Gastrocnemius medialis (tissue), 4 donors: Measurements from ENCODE around the gene BARX2. TPM values are rescaled to one million over a fixed set of nuclear protein-coding genes. Genes with fewer than 3 reads are reported as not detected.

Experiments
- ATAC-seq, 2 donors: fragments of 150-250 bp; one replicate each; pipeline ENCODE4 v1.9.1; 2016
- DNase-seq, 2 donors: peaks; one replicate each; pipeline ENCODE4 v3.0.0-alpha.2; 2019
- H3K27ac ChIP-seq, 4 donors: fragments of 200-600 bp; sonication (generic); 1 replicate in 1 of 4; 2 replicates in 3 of 4; pipeline ENCODE4 v1.5.1; 2016 to 2018; ENCODE audit warnings: mild to moderate bottlenecking in 2 of 4, moderate library complexity in 1 of 4
- H3K27me3 ChIP-seq, 3 donors: fragments of 200-600 bp; sonication (generic) in 2 of 3; 1 replicate in 1 of 3; 2 replicates in 2 of 3; pipeline versions ENCODE4 v1.5.1 to v1.6.0; 2016 to 2019; ENCODE audit warnings: mild to moderate bottlenecking in 1 of 3, moderate library complexity in 1 of 3
- H3K36me3 ChIP-seq, 2 donors: fragments of 200-600 bp; sonication (generic) in 1 of 2; one replicate each; pipeline ENCODE4 v1.5.1; 2017 to 2018
- H3K4me1 ChIP-seq, 2 donors: fragments of 200-600 bp; sonication (generic) in 1 of 2; one replicate each; pipeline ENCODE4 v1.5.1; 2016 to 2017; ENCODE audit warnings: mild to moderate bottlenecking in 2 of 2
- H3K4me3 ChIP-seq, 4 donors: fragments of 200-600 bp; sonication (generic) in 3 of 4; 1 replicate in 1 of 4; 2 replicates in 3 of 4; pipeline ENCODE4 v1.5.1; 2016 to 2019; ENCODE audit warnings: mild to moderate bottlenecking in 2 of 4
- H3K9me3 ChIP-seq, 3 donors: fragments of 200-600 bp; sonication (generic) in 2 of 3; 1 replicate in 1 of 3; 2 replicates in 2 of 3; pipeline ENCODE4 v1.5.1; 2016 to 2019
- CTCF ChIP-seq, 5 experiments: fragments of 450-650 bp in 3 of 5; fragments of 200-600 bp in 2 of 5; sonication (generic) in 2 of 5; IDR thresholded peaks in 4 of 5; conservative IDR thresholded peaks in 1 of 5; 1 replicate in 4 of 5; 2 replicates in 1 of 5; pipeline ENCODE4 v1.5.1; 2016 to 2019; ENCODE audit warnings: antibody characterized with exemption in 5 of 5, mild to moderate bottlenecking in 3 of 5, moderate library complexity in 3 of 5
- POLR2A ChIP-seq, 2 donors: fragments of 450-650 bp; IDR thresholded peaks; one replicate each; pipeline ENCODE4 v1.6.1; 2017; ENCODE audit warnings: antibody characterized with exemption in 2 of 2, mild to moderate bottlenecking in 2 of 2, moderate library complexity in 2 of 2
- in situ Hi-C, 4 donors: fragments of 200-750 bp; cut with MboI; loops; one replicate each; pipeline versions ENCODE4 v1.15.0 to v1.8.0; 2017; ENCODE audit warnings: low sequenced_read_pairs in 4 of 4
- intact Hi-C: fragments of 100-400 bp; cut with DNase I; formaldehyde crosslinking; loops from one replicate; pipeline ENCODE4 v1.15.1; 2023; ENCODE audit warnings: low total_unique reads
- total RNA-seq, 4 donors: library from RNA; depleted of rRNA; stranded (reverse); fragments of >200 nt; gene quantifications; one replicate each; pipeline versions ENCODE4 v1.1.0 to v1.2.3, GENCODE V29; 2016

BARX2 gene
- total RNA-seq, 4 donors from 2014 or later = 1.2 to 4.4 TPM; not detected in 2

DNA sequence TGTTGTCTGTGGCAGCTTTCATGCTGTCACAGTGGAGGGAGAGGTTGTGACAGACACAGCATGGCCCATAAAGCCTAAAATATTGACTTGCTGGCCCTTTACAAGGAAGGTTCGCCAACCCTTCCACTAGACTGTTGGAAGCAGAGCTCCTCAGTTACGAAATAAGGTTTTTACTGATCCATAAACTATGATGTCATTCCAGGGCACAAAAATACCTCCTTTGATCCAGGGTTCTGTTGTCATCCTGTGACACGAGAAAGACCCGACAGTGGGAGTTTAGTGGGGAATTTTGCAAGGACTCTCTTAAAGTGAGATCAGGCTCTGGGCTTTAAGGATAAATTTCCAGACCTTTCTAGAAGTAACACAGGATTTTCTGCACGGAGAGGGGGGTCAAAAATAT, 15.7 kb downstream of the BARX2 start:
- ATAC-seq (no peak), DNase-seq (no peak)
- TF ChIP-seq POLR2A (IDR thresholded peaks at IDR 0.05) (no peak), CTCF (IDR thresholded peaks at IDR 0.05 in 4 of 5, conservative IDR thresholded peaks at IDR 0.05 in 1 of 5) (no peak)
- Histone ChIP-seq H3K4me3 (no peak overlapping the region), H3K27me3 (peaks cover 0 to 9% (median 7%) of the 10 kb centered on the region in 3 donors), H3K36me3 (no peaks in the 10 kb centered on the region), H3K27ac (no peak overlapping the region), H3K9me3 (no peaks in the 10 kb centered on the region), H3K4me1 (no peaks in the 10 kb centered on the region)
- in situ Hi-C loops (no loop called here), intact Hi-C loops (no loop called here)

GRCh38 chr11:129391821-129392220, 16.2 kb downstream of the BARX2 start:
- no peak for TF ChIP-seq CTCF (IDR thresholded peaks at IDR 0.05 in 4 of 5, conservative IDR thresholded peaks at IDR 0.05 in 1 of 5)
- no peak for TF ChIP-seq POLR2A (IDR thresholded peaks at IDR 0.05)
- DNase-seq (no peak), ATAC-seq (no peak)
- no peak overlapping the region for H3K27ac ChIP-seq
- H3K4me1 ChIP-seq = no peaks in the 10 kb centered on the region
- intact Hi-C loops = no loop called here
- H3K36me3 ChIP-seq = no peaks in the 10 kb centered on the region
- H3K4me3 ChIP-seq = no peak overlapping the region
- H3K27me3 ChIP-seq = peaks cover 0 to 13% (median 7%) of the 10 kb centered on the region in 3 donors
- no peaks in the 10 kb centered on the region for H3K9me3 ChIP-seq
- in situ Hi-C loops = no loop called here

GRCh38 chr11:129392995-129393394, 17.3 kb downstream of the BARX2 start:
- in situ Hi-C loops = no loop called here
- DNase-seq (no peak), ATAC-seq (no peak)
- H3K4me3 ChIP-seq = no peak overlapping the region
- intact Hi-C loops = no loop called here
- peaks cover 0 to 13% (median 7%) of the 10 kb centered on the region in 3 donors for H3K27me3 ChIP-seq
- no peaks in the 10 kb centered on the region for H3K9me3 ChIP-seq
- H3K4me1 ChIP-seq = no peaks in the 10 kb centered on the region
- H3K36me3 ChIP-seq = no peaks in the 10 kb centered on the region
- no peak overlapping the region for H3K27ac ChIP-seq
- TF ChIP-seq POLR2A (IDR thresholded peaks at IDR 0.05) (no peak), CTCF (IDR thresholded peaks at IDR 0.05 in 4 of 5, conservative IDR thresholded peaks at IDR 0.05 in 1 of 5) (no peak)

DNA sequence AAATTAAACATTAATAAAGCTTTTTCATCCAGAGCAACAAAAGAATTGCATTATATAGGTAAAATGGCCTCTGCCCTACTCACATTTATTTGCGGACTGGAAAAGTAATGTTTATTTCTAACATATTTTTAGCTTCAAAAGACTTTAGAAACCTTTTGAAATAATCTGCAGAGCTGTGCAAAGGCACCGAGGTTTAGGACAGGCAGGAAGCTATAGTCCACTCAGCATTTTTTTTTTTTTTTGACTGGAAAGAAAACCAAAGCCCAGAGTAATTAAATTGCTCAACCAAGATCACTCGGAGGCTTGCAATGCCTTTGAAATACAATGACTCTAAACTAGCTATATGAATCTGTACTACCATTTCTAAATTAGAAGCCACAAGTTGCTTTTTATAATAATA, 19.1 kb downstream of the BARX2 start:
- in situ Hi-C loops = no loop called here
- DNase-seq = no peak
- intact Hi-C loops = no loop called here
- Histone ChIP-seq H3K4me3 (no peak overlapping the region), H3K9me3 (no peaks in the 10 kb centered on the region), H3K4me1 (no peaks in the 10 kb centered on the region), H3K36me3 (no peaks in the 10 kb centered on the region), H3K27ac (no peak overlapping the region), H3K27me3 (peaks cover 0 to 7% (median 5%) of the 10 kb centered on the region in 3 donors)
- no peak for ATAC-seq
- TF ChIP-seq POLR2A (IDR thresholded peaks at IDR 0.05) (no peak), CTCF (IDR thresholded peaks at IDR 0.05 in 4 of 5, conservative IDR thresholded peaks at IDR 0.05 in 1 of 5) (no peak)

GRCh38 chr11:129395432-129395831, 19.8 kb downstream of the BARX2 start:
- Histone ChIP-seq H3K9me3 (no peaks in the 10 kb centered on the region), H3K36me3 (no peaks in the 10 kb centered on the region), H3K27me3 (peaks cover 0 to 5% (median 4%) of the 10 kb centered on the region in 3 donors), H3K4me3 (no peak overlapping the region), H3K27ac (no peak overlapping the region), H3K4me1 (no peaks in the 10 kb centered on the region)
- TF ChIP-seq CTCF (IDR thresholded peaks at IDR 0.05 in 4 of 5, conservative IDR thresholded peaks at IDR 0.05 in 1 of 5) (no peak), POLR2A (IDR thresholded peaks at IDR 0.05) (no peak)
- ATAC-seq (no peak), DNase-seq (no peak)
- in situ Hi-C loops = no loop called here
- intact Hi-C loops = no loop called here
